Measurements from ENCODE around the gene SLC38A10. TPM values are rescaled to one million over a fixed set of nuclear protein-coding genes. Genes with fewer than 3 reads are reported as not detected.

SLC38A10 gene
- total RNA-seq, 1 donor from 2014 or later, result 261 TPM

- no peak for TF ChIP-seq CTCF (IDR thresholded peaks at IDR 0.05)
- intact Hi-C loops (cut with DNase I), result no loop called here
- H3K36me3 ChIP-seq, result peaks cover 36 to 56% of the 10 kb centered on the region in 2 donors
- no peak for DNase-seq (ENCODE audit: low spot score in 2 of 2)
- H3K9me3 ChIP-seq, result no peaks in the 10 kb centered on the region
- H3K4me1 ChIP-seq, result no peaks in the 10 kb centered on the region
- no peak overlapping the region for H3K4me3 ChIP-seq
- H3K27ac ChIP-seq, result peak overlapping the region in 1 of 2 donors; percentile 34
- H3K27me3 ChIP-seq, result no peaks in the 10 kb centered on the region
Observed at GRCh38 chr17:81267390-81268067, 27.6 kb downstream of the SLC38A10 start.

GRCh38 chr17:81265576-81265975 lies 29.5 kb downstream of the SLC38A10 start:
- Histone ChIP-seq H3K27ac (no peak overlapping the region), H3K36me3 (peaks cover 41 to 62% of the 10 kb centered on the region in 2 donors), H3K4me1 (no peaks in the 10 kb centered on the region), H3K9me3 (no peaks in the 10 kb centered on the region), H3K4me3 (no peak overlapping the region), H3K27me3 (no peaks in the 10 kb centered on the region)
- DNase-seq (ENCODE audit: low spot score in 2 of 2), result no peak
- intact Hi-C loops (cut with DNase I), result no loop called here
- no peak for TF ChIP-seq CTCF (IDR thresholded peaks at IDR 0.05)

GRCh38 chr17:81264640-81265039 lies 30.5 kb downstream of the SLC38A10 start:
- H3K9me3 ChIP-seq, result no peaks in the 10 kb centered on the region
- no peak overlapping the region for H3K4me3 ChIP-seq
- no peak for TF ChIP-seq CTCF (IDR thresholded peaks at IDR 0.05)
- intact Hi-C loops (cut with DNase I), result no loop called here
- H3K27ac ChIP-seq, result no peak overlapping the region
- no peaks in the 10 kb centered on the region for H3K27me3 ChIP-seq
- peaks cover 37 to 62% of the 10 kb centered on the region in 2 donors for H3K36me3 ChIP-seq
- DNase-seq (ENCODE audit: low spot score in 2 of 2), result no peak
- H3K4me1 ChIP-seq, result no peaks in the 10 kb centered on the region

- H3K4me1 ChIP-seq, result no peaks in the 10 kb centered on the region
- H3K36me3 ChIP-seq, result peaks cover 41 to 67% of the 10 kb centered on the region in 2 donors
- DNase-seq (ENCODE audit: low spot score in 2 of 2), result no peak
- H3K4me3 ChIP-seq, result no peak overlapping the region
- intact Hi-C loops (cut with DNase I), result no loop called here
- no peaks in the 10 kb centered on the region for H3K27me3 ChIP-seq
- no peak overlapping the region for H3K27ac ChIP-seq
- no peaks in the 10 kb centered on the region for H3K9me3 ChIP-seq
- TF ChIP-seq CTCF (IDR thresholded peaks at IDR 0.05), result no peak
Observed at GRCh38 chr17:81263371-81264181, 31.5 kb downstream of the SLC38A10 start.

- intact Hi-C loops (cut with DNase I), result no loop called here
- TF ChIP-seq CTCF (IDR thresholded peaks at IDR 0.05), result no peak
- Histone ChIP-seq H3K27me3 (no peaks in the 10 kb centered on the region), H3K9me3 (no peaks in the 10 kb centered on the region), H3K27ac (no peak overlapping the region), H3K36me3 (peaks cover 42 to 73% of the 10 kb centered on the region in 2 donors), H3K4me1 (no peaks in the 10 kb centered on the region), H3K4me3 (no peak overlapping the region)
- DNase-seq (ENCODE audit: low spot score in 2 of 2), result no peak
Observed at GRCh38 chr17:81261582-81262336, 33.3 kb downstream of the SLC38A10 start.

All from ascending aorta (tissue), 2 donors.